A673 (cell line): ENCODE data around the gene MOGAT3.

ENCODE experiments used
- EZH2 ChIP-seq: fragments of 200-600 bp; sonication (generic); IDR thresholded peaks from 2 replicates; pipeline ENCODE4 v1.6.1; 2017; ENCODE audit warnings: borderline replicate concordance, low read depth, mild to moderate bottlenecking, mixed read lengths, antibody characterized with exemption, low read length; ENCODE audit not compliant: poor library complexity, severe bottlenecking
- TF ChIP-seq, protein P1 (sequence below): fragments of 300-800, 200-600 bp; sonication (generic); conservative IDR thresholded peaks from 2 replicates; pipeline ENCODE4 v1.5.1; 2017; ENCODE audit warnings: low read depth, mild to moderate bottlenecking, antibody characterized with exemption, low read length, moderate library complexity, mixed read lengths

DNA sequence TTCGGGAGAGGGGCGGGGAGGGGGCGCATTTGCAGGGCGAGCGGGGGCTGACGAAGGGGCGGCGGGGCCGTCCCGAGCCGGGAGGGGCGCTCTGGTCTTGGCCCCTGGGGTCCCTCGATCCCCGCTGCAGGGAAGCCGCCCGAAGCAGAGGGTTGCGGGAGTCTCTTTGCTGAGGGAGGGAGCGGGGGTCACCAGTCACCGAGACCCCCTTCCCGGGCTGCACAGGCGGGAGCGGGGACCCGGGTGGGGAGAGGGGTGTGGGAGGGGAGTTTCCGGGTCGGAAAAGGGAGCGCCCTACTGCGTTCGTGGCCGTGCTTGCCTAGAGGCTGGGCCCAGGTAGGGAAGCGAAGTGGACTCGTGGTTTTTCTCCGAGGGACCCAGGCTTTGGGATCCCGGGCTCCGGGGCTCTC, 46.1 kb downstream of the MOGAT3 start:
- TF ChIP-seq, protein P1, sequence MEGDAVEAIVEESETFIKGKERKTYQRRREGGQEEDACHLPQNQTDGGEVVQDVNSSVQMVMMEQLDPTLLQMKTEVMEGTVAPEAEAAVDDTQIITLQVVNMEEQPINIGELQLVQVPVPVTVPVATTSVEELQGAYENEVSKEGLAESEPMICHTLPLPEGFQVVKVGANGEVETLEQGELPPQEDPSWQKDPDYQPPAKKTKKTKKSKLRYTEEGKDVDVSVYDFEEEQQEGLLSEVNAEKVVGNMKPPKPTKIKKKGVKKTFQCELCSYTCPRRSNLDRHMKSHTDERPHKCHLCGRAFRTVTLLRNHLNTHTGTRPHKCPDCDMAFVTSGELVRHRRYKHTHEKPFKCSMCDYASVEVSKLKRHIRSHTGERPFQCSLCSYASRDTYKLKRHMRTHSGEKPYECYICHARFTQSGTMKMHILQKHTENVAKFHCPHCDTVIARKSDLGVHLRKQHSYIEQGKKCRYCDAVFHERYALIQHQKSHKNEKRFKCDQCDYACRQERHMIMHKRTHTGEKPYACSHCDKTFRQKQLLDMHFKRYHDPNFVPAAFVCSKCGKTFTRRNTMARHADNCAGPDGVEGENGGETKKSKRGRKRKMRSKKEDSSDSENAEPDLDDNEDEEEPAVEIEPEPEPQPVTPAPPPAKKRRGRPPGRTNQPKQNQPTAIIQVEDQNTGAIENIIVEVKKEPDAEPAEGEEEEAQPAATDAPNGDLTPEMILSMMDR = no peak
- no peak for TF ChIP-seq EZH2
